Medulla oblongata (tissue), 1 donor: ENCODE results near the gene TUBA4A.
"Not testable (repeated sequence)": the region's sequence is repeated elsewhere in the genome, so short reads cannot be mapped to it uniquely, and the experiment has no call there.

Source experiments
- DNase-seq: peaks from one replicate; pipeline ENCODE4 v3.0.0-alpha.2; 2015; ENCODE audit errors: extremely low spot score

The TUBA4A gene

GRCh38 chr2:219253753-219254589 lies at the start of gene TUBA4A:
TSS of gene TUBA4A (minus strand) at chr2:219253918. CDS start at chr2:219253858, 60 bp downstream.
- DNase-seq: peak; percentile 91

- no peak for DNase-seq
These were observed 48.8 kb upstream of the TUBA4A start for GRCh38 chr2:219302412-219302968.

GRCh38 chr2:219300022-219300421 lies 46.3 kb upstream of the TUBA4A start:
- DNase-seq: no peak

- no peak for DNase-seq
These were observed 45.6 kb upstream of the TUBA4A start for GRCh38 chr2:219299372-219299760.

- peak; percentile 88 for DNase-seq
These were observed 45.1 kb upstream of the TUBA4A start for GRCh38 chr2:219298759-219299371.

GRCh38 chr2:219297766-219298456 lies 44.2 kb upstream of the TUBA4A start:
- DNase-seq: no peak

- DNase-seq: no peak
These were observed 43.1 kb upstream of the TUBA4A start for GRCh38 chr2:219296631-219297391.

- DNase-seq: no peak
These were observed 42.4 kb upstream of the TUBA4A start for GRCh38 chr2:219296142-219296541.

- DNase-seq: peak; percentile 89
These were observed 40.9 kb upstream of the TUBA4A start for GRCh38 chr2:219294356-219295351.

- DNase-seq: no peak
These were observed 40.1 kb upstream of the TUBA4A start for GRCh38 chr2:219293736-219294231.

- no peak for DNase-seq
These were observed 38.9 kb upstream of the TUBA4A start for GRCh38 chr2:219292616-219293015.

- DNase-seq: no peak
These were observed 38.3 kb upstream of the TUBA4A start for GRCh38 chr2:219291910-219292490.

- no peak for DNase-seq
These were observed 37.7 kb upstream of the TUBA4A start for GRCh38 chr2:219291394-219291793.

GRCh38 chr2:219290381-219291171 lies 36.9 kb upstream of the TUBA4A start:
- no peak for DNase-seq

GRCh38 chr2:219289537-219290361 lies 36.0 kb upstream of the TUBA4A start:
- DNase-seq: peak; percentile 94

GRCh38 chr2:219289195-219289536 lies 35.4 kb upstream of the TUBA4A start:
- no peak for DNase-seq

GRCh38 chr2:219287580-219288265 lies 34.0 kb upstream of the TUBA4A start:
- DNase-seq: no peak

GRCh38 chr2:219287116-219287440 lies 33.4 kb upstream of the TUBA4A start:
- DNase-seq: not testable (repeated sequence)
